Measurements from ENCODE around the gene DNAJA4.

DNA sequence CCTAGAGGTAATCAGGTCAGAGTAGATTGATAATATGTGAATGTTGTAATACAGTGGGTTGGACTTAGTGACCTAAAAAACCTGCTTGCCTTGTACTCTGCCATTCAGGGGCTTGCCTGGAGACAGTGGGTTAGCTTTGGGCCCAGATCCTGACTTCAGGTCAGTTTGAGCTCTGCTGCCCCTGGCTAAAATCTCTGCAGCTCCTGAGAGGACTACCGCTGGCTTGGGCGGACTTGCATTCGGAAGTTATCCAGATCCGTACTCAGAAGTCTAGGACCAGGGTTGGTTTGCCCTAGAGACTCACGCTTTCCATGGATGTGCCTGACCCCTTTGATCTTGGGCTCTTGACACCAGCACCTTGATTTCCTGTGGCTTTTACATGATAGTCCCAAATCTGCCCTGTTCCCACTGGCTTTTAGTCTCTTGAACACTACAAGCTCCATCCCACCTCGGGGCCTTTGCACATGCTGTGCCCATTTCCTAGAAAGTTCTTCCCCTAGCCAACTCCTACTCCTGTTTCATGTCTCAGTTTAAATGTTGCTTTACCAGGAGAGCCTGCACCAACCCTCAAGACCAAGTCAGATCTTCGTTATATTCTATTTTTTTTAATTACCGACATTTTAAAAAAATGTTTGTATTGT lies 35.9 kb upstream of the DNAJA4 start:
- TF ChIP-seq POLR2A (IDR thresholded peaks at IDR 0.05) (no peak), POLR2AphosphoS5 (IDR thresholded peaks at IDR 0.05) (no peak)
- TF ChIP-seq, protein P1, sequence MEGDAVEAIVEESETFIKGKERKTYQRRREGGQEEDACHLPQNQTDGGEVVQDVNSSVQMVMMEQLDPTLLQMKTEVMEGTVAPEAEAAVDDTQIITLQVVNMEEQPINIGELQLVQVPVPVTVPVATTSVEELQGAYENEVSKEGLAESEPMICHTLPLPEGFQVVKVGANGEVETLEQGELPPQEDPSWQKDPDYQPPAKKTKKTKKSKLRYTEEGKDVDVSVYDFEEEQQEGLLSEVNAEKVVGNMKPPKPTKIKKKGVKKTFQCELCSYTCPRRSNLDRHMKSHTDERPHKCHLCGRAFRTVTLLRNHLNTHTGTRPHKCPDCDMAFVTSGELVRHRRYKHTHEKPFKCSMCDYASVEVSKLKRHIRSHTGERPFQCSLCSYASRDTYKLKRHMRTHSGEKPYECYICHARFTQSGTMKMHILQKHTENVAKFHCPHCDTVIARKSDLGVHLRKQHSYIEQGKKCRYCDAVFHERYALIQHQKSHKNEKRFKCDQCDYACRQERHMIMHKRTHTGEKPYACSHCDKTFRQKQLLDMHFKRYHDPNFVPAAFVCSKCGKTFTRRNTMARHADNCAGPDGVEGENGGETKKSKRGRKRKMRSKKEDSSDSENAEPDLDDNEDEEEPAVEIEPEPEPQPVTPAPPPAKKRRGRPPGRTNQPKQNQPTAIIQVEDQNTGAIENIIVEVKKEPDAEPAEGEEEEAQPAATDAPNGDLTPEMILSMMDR (IDR thresholded peaks at IDR 0.05), result no peak
